C4-2B (cell line): ENCODE data around the gene SH3GL1.

ENCODE experiments used
- H3K27ac ChIP-seq: fragments of 450-650 bp; 2 replicates; pipeline ENCODE4 v1.5.1; 2017
- CTCF ChIP-seq: fragments of 450-650 bp; conservative IDR thresholded peaks from 2 replicates; pipeline ENCODE4 v1.5.1; 2017; ENCODE audit warnings: mild to moderate bottlenecking
- ZFX ChIP-seq: fragments of 450-650 bp; IDR thresholded peaks from 2 replicates; pipeline ENCODE4 v1.6.1; 2017

SH3GL1 gene

GRCh38 chr19:4358709-4359626 is 41.4 kb downstream of the SH3GL1 start:
- TF ChIP-seq ZFX (no peak), CTCF (no peak)
- no peak overlapping the region for H3K27ac ChIP-seq

- H3K27ac ChIP-seq, result no peak overlapping the region
- TF ChIP-seq CTCF (no peak), ZFX (no peak)
Measured at GRCh38 chr19:4357921-4358326, 42.4 kb downstream of the SH3GL1 start.

- no peak overlapping the region for H3K27ac ChIP-seq
Measured at GRCh38 chr19:4357095-4357797, 43.1 kb downstream of the SH3GL1 start.

DNA sequence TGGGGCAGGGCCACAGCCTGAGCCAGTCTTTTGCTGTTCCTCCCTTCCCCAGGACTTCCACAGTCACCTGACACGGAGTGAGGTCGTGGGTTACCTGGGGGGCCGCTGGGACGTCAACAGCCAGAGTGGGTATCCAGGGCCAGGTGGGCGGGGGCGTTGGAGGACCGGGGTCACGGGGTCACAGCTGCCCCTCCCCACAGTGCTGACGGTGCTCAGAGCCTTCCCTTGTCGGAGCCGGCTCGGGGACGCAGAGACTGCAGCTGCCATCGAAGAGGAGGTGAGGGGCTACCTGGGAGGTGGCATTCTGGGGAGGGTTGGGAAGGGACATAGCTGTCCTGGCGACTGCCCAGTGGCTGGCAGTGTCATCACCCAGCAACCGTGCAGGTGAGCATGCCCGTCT is 45.5 kb downstream of the SH3GL1 start:
- H3K27ac ChIP-seq, result no peak overlapping the region
- TF ChIP-seq CTCF (no peak), ZFX (no peak)

More at GRCh38 chr19:4357095-4357797, 43.1 kb downstream of the SH3GL1 start:
- TF ChIP-seq CTCF, result no peak
- no peak for TF ChIP-seq ZFX

GRCh38 chr19:4354282-4354681 is 46.1 kb downstream of the SH3GL1 start:
- TF ChIP-seq CTCF, result no peak
- no peak for TF ChIP-seq ZFX
- no peak overlapping the region for H3K27ac ChIP-seq

- no peak for TF ChIP-seq ZFX
- peak; percentile 95 for TF ChIP-seq CTCF
- no peak overlapping the region for H3K27ac ChIP-seq
Measured at GRCh38 chr19:4352701-4353121, 47.6 kb downstream of the SH3GL1 start.

GRCh38 chr19:4350726-4351125 is 49.6 kb downstream of the SH3GL1 start:
- no peak overlapping the region for H3K27ac ChIP-seq
- TF ChIP-seq ZFX (no peak), CTCF (no peak)
